Upper lobe of left lung (tissue), 6 donors: ENCODE measurements around the gene CLMN. TPM values are rescaled to one million over a fixed set of nuclear protein-coding genes. Genes with fewer than 3 reads are reported as not detected.

Experiments used
- ATAC-seq, 2 donors: fragments of 200-7000 bp; cut with Tn5 transposase; one replicate each; pipeline ENCODE4 v1.9.1; 2022; ENCODE audit warnings: mild to moderate bottlenecking in 2 of 2, moderate library complexity in 2 of 2; ENCODE audit not compliant: low FRiP score in 2 of 2
- DNase-seq, 2 donors: peaks; one replicate each; pipeline ENCODE4 v3.0.0-alpha.2; 2019 to 2020
- H3K27ac ChIP-seq, 4 donors: fragments of 200-600 bp; sonication (generic); one replicate each; pipeline ENCODE4 v1.5.1; 2016 to 2019
- H3K27me3 ChIP-seq, 4 donors: fragments of 200-600 bp; sonication (generic); one replicate each; pipeline ENCODE4 v1.5.1; 2017 to 2019
- H3K36me3 ChIP-seq, 4 donors: fragments of 200-600 bp; sonication (generic); one replicate each; pipeline ENCODE4 v1.5.1; 2016 to 2019
- H3K4me1 ChIP-seq, 4 donors: fragments of 200-600 bp; sonication (generic); one replicate each; pipeline ENCODE4 v1.5.1; 2018 to 2019
- H3K4me3 ChIP-seq, 4 donors: fragments of 200-600 bp; sonication (generic); one replicate each; pipeline ENCODE4 v1.5.1; 2017 to 2019; ENCODE audit warnings: mild to moderate bottlenecking in 2 of 4, moderate library complexity in 1 of 4
- H3K9me3 ChIP-seq, 4 donors: fragments of 200-600 bp; sonication (generic); one replicate each; pipeline ENCODE4 v1.5.1; 2018 to 2019
- EP300 ChIP-seq, 4 donors: sonication (generic); formaldehyde crosslinking; IDR thresholded peaks; one replicate each; pipeline ENCODE4 v1.5.1; 2017; ENCODE audit warnings: antibody characterized with exemption in 4 of 4, control low read depth in 2 of 4
- POLR2A ChIP-seq, 4 donors: fragments of 450-650 bp; IDR thresholded peaks; one replicate each; pipeline ENCODE4 v1.5.1; 2016 to 2017; ENCODE audit warnings: antibody characterized with exemption in 4 of 4, mild to moderate bottlenecking in 2 of 4
- POLR2AphosphoS5 ChIP-seq, 2 donors: sonication (generic); formaldehyde crosslinking; IDR thresholded peaks; one replicate each; pipeline ENCODE4 v1.5.1; 2017; ENCODE audit warnings: antibody characterized with exemption in 2 of 2
- WGBS, 2 donors: methylation state at CpG; one replicate each; pipeline ENCODE4 v1.1.5; 2017 to 2018; 5-methylcytosine and 5-hydroxymethylcytosine counted together
- total RNA-seq, 6 donors: library from RNA; depleted of rRNA in 4 of 6; stranded (reverse); fragments of >200 nt in 4 of 6; gene quantifications; one replicate each; pipeline versions ENCODE4 v1.1.0 to v1.2.1, GENCODE V29; 2016 to 2021
- TF ChIP-seq, protein P1 (sequence below), 6 experiments: fragments of 450-650 bp in 4 of 6; fragments of 200-600 bp in 2 of 6; sonication (generic) in 2 of 6; IDR thresholded peaks; one replicate each; pipeline ENCODE4 v1.5.1; 2016 to 2019; ENCODE audit warnings: antibody characterized with exemption in 6 of 6
- donor health status: DM: no; HTN: no; CAD: no; lungs with moderate emphysema.
- donor health status: DM: no; HTN: yes; CAD: no; lungs with severe emphysema.

Gene CLMN
- total RNA-seq, 6 donors from 2014 or later = 9.7 to 35.5 (median 18.8) TPM

GRCh38 chr14:95352481-95352880 is 32.8 kb upstream of the CLMN start:
- Histone ChIP-seq H3K4me1 (no peaks in the 10 kb centered on the region), H3K9me3 (peaks cover 3 to 8% (median 5%) of the 10 kb centered on the region in 4 donors), H3K27me3 (peaks cover 0 to 4% (median 0%) of the 10 kb centered on the region in 4 donors), H3K36me3 (no peaks in the 10 kb centered on the region), H3K4me3 (no peak overlapping the region), H3K27ac (no peak overlapping the region)
- ATAC-seq (no peak), DNase-seq (peak in 1 of 2 donors; percentile 2)
- 81 to 90% methylated on average over 5 of the region's 5 CpGs for WGBS, 2 donors
- TF ChIP-seq POLR2A (IDR thresholded peaks at IDR 0.05) (no peak), POLR2AphosphoS5 (IDR thresholded peaks at IDR 0.05) (no peak), EP300 (IDR thresholded peaks at IDR 0.05) (no peak)
- TF ChIP-seq, protein P1, sequence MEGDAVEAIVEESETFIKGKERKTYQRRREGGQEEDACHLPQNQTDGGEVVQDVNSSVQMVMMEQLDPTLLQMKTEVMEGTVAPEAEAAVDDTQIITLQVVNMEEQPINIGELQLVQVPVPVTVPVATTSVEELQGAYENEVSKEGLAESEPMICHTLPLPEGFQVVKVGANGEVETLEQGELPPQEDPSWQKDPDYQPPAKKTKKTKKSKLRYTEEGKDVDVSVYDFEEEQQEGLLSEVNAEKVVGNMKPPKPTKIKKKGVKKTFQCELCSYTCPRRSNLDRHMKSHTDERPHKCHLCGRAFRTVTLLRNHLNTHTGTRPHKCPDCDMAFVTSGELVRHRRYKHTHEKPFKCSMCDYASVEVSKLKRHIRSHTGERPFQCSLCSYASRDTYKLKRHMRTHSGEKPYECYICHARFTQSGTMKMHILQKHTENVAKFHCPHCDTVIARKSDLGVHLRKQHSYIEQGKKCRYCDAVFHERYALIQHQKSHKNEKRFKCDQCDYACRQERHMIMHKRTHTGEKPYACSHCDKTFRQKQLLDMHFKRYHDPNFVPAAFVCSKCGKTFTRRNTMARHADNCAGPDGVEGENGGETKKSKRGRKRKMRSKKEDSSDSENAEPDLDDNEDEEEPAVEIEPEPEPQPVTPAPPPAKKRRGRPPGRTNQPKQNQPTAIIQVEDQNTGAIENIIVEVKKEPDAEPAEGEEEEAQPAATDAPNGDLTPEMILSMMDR (IDR thresholded peaks at IDR 0.05) = no peak

DNA sequence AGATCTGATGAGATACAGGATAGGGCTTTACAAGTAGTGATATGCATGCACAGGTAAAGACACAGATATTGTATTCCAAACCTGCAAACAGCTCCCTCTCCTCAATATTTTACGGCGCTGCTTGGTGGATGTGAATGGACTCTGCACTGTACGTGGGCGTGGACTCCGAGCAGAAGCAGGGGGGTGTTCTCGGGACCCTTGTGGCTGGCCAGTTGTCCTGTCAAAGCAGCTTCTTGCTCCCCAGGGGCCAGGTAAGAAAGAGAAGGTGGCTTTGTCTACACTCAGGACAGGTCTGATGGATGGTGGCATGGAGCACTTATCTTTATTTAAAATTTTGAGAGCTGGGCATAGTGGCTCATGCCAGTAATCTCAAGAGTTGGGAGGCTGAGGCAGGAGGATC is 29.5 kb upstream of the CLMN start:
- Histone ChIP-seq H3K27ac (no peak overlapping the region), H3K36me3 (no peaks in the 10 kb centered on the region), H3K9me3 (peaks cover under 1 to 5% (median 2%) of the 10 kb centered on the region in 4 donors), H3K4me1 (no peaks in the 10 kb centered on the region), H3K4me3 (no peak overlapping the region), H3K27me3 (peaks cover 0 to 4% (median 0%) of the 10 kb centered on the region in 4 donors)
- WGBS, 2 donors = 88 to 100% methylated on average over 6 of the region's 6 CpGs
- peak in 1 of 2 donors; percentile 2 for DNase-seq
- ATAC-seq = no peak
- TF ChIP-seq POLR2AphosphoS5 (IDR thresholded peaks at IDR 0.05) = no peak
- TF ChIP-seq, protein P1 (IDR thresholded peaks at IDR 0.05) = no peak
- no peak for TF ChIP-seq EP300 (IDR thresholded peaks at IDR 0.05)
- TF ChIP-seq POLR2A (IDR thresholded peaks at IDR 0.05) = no peak

DNA sequence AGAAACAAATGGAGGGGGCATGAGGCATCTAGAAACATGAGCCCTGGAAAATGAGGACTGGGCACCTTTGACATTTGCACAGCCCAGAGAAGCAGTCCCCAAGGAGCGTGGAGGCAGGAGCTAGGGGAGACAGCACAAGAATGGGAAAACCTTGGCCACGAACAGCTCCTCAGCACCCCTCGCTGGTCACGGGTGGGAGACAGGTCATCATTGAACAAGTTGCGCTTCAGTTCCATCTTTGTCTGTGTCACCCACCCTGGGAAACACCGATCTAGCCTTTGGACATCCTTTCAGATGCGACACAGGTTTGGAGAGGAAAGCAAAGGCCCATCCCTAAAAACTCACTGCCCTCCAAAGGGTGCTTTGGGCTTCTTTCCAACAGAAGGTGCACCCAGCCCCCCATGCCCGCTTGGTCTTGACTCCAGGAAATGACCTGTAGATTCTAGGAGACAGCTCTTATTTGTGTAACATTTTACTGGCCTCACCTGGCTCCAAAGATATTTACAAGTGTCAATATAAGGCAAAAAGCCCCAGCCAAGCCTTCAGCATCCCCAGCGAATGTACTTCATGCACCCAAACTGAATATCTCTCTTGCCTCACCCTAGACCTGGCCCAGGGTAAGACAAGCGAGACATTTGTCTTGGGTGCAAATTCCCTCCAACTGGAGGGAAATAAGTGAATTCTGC is 28.8 kb upstream of the CLMN start:
- no peak overlapping the region for H3K27ac ChIP-seq
- ATAC-seq = no peak
- peak in 1 of 2 donors; percentile 1 for DNase-seq
- TF ChIP-seq POLR2AphosphoS5 (IDR thresholded peaks at IDR 0.05) (no peak), POLR2A (IDR thresholded peaks at IDR 0.05) (no peak), EP300 (IDR thresholded peaks at IDR 0.05) (no peak)
- TF ChIP-seq, protein P1 (IDR thresholded peaks at IDR 0.05) = no peak
- no peak overlapping the region for H3K4me3 ChIP-seq
- H3K27me3 ChIP-seq = peaks cover 0 to 4% (median 0%) of the 10 kb centered on the region in 4 donors
- no peaks in the 10 kb centered on the region for H3K9me3 ChIP-seq
- WGBS, 2 donors = 71 to 80% methylated on average over 5 to 10 of the region's 10 CpGs
- H3K36me3 ChIP-seq = no peaks in the 10 kb centered on the region
- no peaks in the 10 kb centered on the region for H3K4me1 ChIP-seq

DNA sequence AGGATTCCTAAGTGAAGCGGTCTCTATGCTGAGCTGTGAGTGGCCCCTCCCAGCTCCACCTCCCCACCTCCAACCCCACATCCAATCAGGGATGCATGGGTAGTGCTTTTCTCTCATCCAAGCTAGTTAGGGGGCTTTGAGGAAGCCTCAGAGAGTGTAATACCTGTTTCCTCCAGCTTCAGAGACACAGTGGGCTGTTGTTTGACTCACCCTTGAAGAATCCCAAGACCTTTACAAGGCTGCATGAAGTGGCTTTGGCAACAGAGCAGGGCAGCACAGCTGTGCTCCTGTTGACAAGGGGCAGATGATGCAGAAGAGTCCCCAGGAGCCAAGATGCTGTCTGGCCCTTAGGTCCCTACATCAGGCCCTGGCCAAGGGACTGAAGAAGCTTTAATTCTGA is 27.1 kb upstream of the CLMN start:
- H3K36me3 ChIP-seq = no peaks in the 10 kb centered on the region
- no peaks in the 10 kb centered on the region for H3K9me3 ChIP-seq
- no peaks in the 10 kb centered on the region for H3K27me3 ChIP-seq
- H3K4me1 ChIP-seq = no peaks in the 10 kb centered on the region
- TF ChIP-seq POLR2AphosphoS5 (IDR thresholded peaks at IDR 0.05) (no peak), POLR2A (IDR thresholded peaks at IDR 0.05) (no peak), EP300 (IDR thresholded peaks at IDR 0.05) (no peak)
- TF ChIP-seq, protein P1 (IDR thresholded peaks at IDR 0.05) = no peak
- H3K4me3 ChIP-seq = no peak overlapping the region
- DNase-seq = peak in 1 of 2 donors; percentile 6
- no peak for ATAC-seq
- no peak overlapping the region for H3K27ac ChIP-seq
- 89 to 100% methylated on average over 1 of the region's 1 CpG for WGBS, 2 donors

- Histone ChIP-seq H3K27ac (no peak overlapping the region), H3K36me3 (no peaks in the 10 kb centered on the region), H3K27me3 (no peaks in the 10 kb centered on the region), H3K9me3 (no peaks in the 10 kb centered on the region), H3K4me1 (no peaks in the 10 kb centered on the region), H3K4me3 (no peak overlapping the region)
- ATAC-seq (no peak), DNase-seq (peak in 1 of 2 donors; percentile 0)
- TF ChIP-seq POLR2A (IDR thresholded peaks at IDR 0.05) (no peak), POLR2AphosphoS5 (IDR thresholded peaks at IDR 0.05) (no peak), EP300 (IDR thresholded peaks at IDR 0.05) (no peak)
- TF ChIP-seq, protein P1 (IDR thresholded peaks at IDR 0.05) = no peak
- 91% methylated on average over 8 of the region's 8 CpGs for WGBS, 2 donors
Observed at GRCh38 chr14:95346266-95346665, 26.6 kb upstream of the CLMN start.
